Activated CD4-positive, alpha-beta T cell treated with anti-CD3 and anti-CD28 coated beads, Interleukin-2, Interleukin-6, amounts not matched to agents 100 ng/mL and 50 ng/mL, durations not matched to agents 16 hours and 8 hours (primary cell): ENCODE data around the gene ILKAP.

Experiments used
- DNase-seq: peaks from one replicate; pipeline ENCODE4 v3.0.0-alpha.2; 2020

The ILKAP gene

DNA sequence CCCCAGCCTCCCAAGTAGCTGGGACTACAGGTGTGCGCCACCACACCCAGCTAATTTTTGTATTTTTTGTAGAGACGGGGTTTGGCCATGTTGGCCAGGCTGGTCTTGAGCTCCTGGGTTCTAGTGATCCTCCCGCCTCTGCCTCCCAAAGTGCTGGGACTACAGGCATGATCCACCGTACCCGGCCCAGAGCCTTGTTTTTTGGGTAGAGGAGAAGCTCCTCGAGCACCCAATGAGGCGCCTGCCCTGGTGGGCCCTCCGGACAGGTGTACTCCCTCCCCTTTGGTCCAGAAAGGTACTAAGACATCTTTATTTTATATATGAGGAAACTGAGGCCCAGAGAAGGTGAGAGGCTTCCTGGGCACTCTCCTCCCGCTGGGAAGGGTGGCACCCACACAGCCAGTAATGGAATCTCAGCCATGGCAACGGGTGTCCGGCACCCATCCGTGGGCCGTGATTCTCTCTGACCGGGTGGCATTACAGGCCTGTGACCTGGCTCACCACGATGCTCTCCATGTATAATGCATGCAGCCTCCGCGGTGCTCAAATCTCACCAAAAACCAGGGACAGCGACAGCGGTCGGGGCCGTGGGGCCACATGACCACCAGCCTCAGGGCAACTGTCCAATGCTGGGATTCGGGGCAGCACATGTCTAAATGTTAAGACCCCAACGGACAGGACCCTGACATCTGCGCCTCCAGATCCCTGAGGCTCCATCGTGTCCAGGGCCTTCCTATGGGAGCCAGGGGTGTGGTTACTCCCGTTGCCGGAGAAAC is 81.8 kb downstream of the ILKAP start:
- no peak for DNase-seq

- DNase-seq: no peak
Measured at GRCh38 chr2:238120463-238121298, 82.8 kb downstream of the ILKAP start.
